ENCODE measurements around the gene LZTFL1.
"Not testable (repeated sequence)": the region's sequence is repeated elsewhere in the genome, so short reads cannot be mapped to it uniquely, and the experiment has no call there.

- TF ChIP-seq CTCF (IDR thresholded peaks at IDR 0.05; ENCODE audit: extremely low read depth in 1 of 2, insufficient read depth in 1 of 2, low read depth in 1 of 2, low read length in 2 of 2); EZH2 (IDR thresholded peaks at IDR 0.05; ENCODE audit: borderline replicate concordance, low read depth, low read length, severe bottlenecking); MAX (IDR thresholded peaks at IDR 0.05; ENCODE audit: insufficient read depth, insufficient read length); POLR2A (IDR thresholded peaks at IDR 0.05; ENCODE audit: low read depth, low read length); POLR2AphosphoS5 (IDR thresholded peaks at IDR 0.05; ENCODE audit: insufficient read depth, low read depth, low read length); FOS (IDR thresholded peaks at IDR 0.05; ENCODE audit: borderline replicate concordance, insufficient read depth, low read length); MYC (IDR thresholded peaks at IDR 0.05; ENCODE audit: low read depth, low read length): not testable (repeated sequence)
Observed at GRCh38 chr3:45856323-45856722, 14.4 kb upstream of the LZTFL1 start.
